Measurements from ENCODE around the gene FAM53A. TPM values are rescaled to one million over a fixed set of nuclear protein-coding genes. Genes with fewer than 3 reads are reported as not detected.

Gene FAM53A
- total and polyA plus RNA-seq, 2 of the 4 experiments (the other 2 are of a cell fraction), result 2.0 to 3.1 TPM

DNA sequence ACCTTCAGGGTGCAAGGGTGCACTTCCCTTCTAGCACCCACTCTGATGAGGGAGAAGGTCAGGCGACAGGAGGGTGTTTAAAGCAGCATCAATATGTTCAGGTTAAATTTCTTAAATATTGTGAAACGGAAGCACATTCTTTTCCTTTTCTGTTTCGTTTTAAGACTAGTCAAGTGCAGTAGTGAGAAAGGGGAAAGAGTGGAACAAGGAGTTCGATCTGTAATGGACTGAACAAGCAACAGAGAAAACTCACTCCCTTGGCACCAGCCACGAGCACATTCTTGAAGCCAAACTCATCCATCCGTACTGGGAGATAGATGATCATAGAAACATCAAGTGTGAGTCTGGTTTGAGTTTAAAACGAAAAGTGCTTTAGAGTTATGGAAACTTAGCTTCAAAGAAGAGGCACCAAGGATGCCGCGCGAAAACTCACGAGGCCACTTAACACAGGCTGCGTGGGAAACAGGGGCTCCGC is 815 bp downstream of the FAM53A start:
- Histone ChIP-seq H3K4me2 (ENCODE audit: low read depth, low read length) (peak overlapping the region; percentile 85), H3K36me3 (ENCODE audit: control insufficient read depth, insufficient read depth, low read length) (no peaks in the 10 kb centered on the region), H2BK120ac (ENCODE audit: low read depth, low read length) (no peak overlapping the region), H3K79me1 (ENCODE audit: low read depth in 1 of 2, low read length in 2 of 2) (peaks cover 0 to 7% of the 10 kb centered on the region in 2 experiments; a peak in 2 of 4 replicates), H2AK5ac (ENCODE audit: low read depth, low read length) (no peak overlapping the region), H2BK15ac (ENCODE audit: low read depth, low read length) (no peak overlapping the region), H4K20me1 (ENCODE audit: insufficient read depth, low read length) (peaks cover 5% of the 10 kb centered on the region), H2BK20ac (ENCODE audit: low read depth, low read length) (peak overlapping the region; percentile 29; the same call in 1 of the 2 replicates), H3K9ac (ENCODE audit: low read depth, low read length) (peak overlapping the region; percentile 54), H4K8ac (ENCODE audit: low read depth in 2 of 2, low read length in 2 of 2) (peak overlapping the region in 1 of 2 experiments; percentile 4; a peak in 1 of 4 replicates), H3K27ac (ENCODE audit: insufficient read depth, low read length) (peak overlapping the region; percentile 56), H3K56ac (ENCODE audit: extremely low read depth, insufficient read depth, low read length) (0 out of 2 replicates have a peak overlapping the region, but pooled peaks have one; percentile 36), H3K4me1 (ENCODE audit: control insufficient read depth, insufficient read depth, low read length) (peaks cover 6% of the 10 kb centered on the region; the same call in 1 of the 2 replicates), H2BK5ac (ENCODE audit: low read depth, low read length, poor library complexity, severe bottlenecking) (peak overlapping the region; percentile 16), H3K23ac (ENCODE audit: low read depth, low read length) (peak overlapping the region; percentile 55; the same call in 1 of the 2 replicates), H3K14ac (replicated peaks; ENCODE audit: low read depth, low read length) (peak overlapping the region; percentile 49), H3K4me3 (ENCODE audit: insufficient read depth, low read depth, low read length) (peak overlapping the region; percentile 83), H4K5ac (ENCODE audit: low read depth, low read length) (no peak overlapping the region), H3K27me3 (ENCODE audit: control insufficient read depth, insufficient read depth, low read length) (no peaks in the 10 kb centered on the region), H2AK9ac (replicated peaks; ENCODE audit: low read depth, low read length, poor library complexity) (no peak overlapping the region), H4K91ac (ENCODE audit: insufficient read depth, low read depth, low read length) (no peak overlapping the region), H3K9me3 (ENCODE audit: control insufficient read depth, insufficient read depth, low read length) (no peaks in the 10 kb centered on the region), H2AFZ (replicated peaks; ENCODE audit: low read length, poor library complexity) (peak overlapping the region; percentile 95), H3K18ac (ENCODE audit: low read depth, low read length) (no peak overlapping the region), H3K9me1 (ENCODE audit: insufficient read depth, low read length) (peaks cover 4% of the 10 kb centered on the region; the same call in 1 of the 2 replicates), H3K4ac (ENCODE audit: low read depth, low read length) (peak overlapping the region; percentile 62)
- no TSS peak for BruUV-seq (replicated peaks)
- 0% methylated on average over 3 of the region's 13 CpGs; no CpG with 5 or more reads in 1 of the 2 experiments for WGBS, 2 experiments (ENCODE audit: extremely low coverage in 2 of 2, insufficient read length in 1 of 2)
- ChIA-PET CTCF (no interaction called here), POLR2A (ENCODE audit: unreplicated experiment) (no interaction called here)
- peak; percentile 88 for DNase-seq
- dilution Hi-C loops (cut with HindIII; ENCODE audit: low sequenced_read_pairs, unreplicated experiment), result no loop called here
- intact Hi-C loops (cut with micrococcal nuclease), result no loop called here
- ATAC-seq (ENCODE audit: low read depth), result peak; percentile 38
- in situ Hi-C loops (cut with MboI; ENCODE audit: low sequenced_read_pairs), result no loop called here
- TF ChIP-seq MXI1 (IDR thresholded peaks at IDR 0.05; ENCODE audit: borderline replicate concordance, low read depth, low read length), result no peak
- TF ChIP-seq, protein P1, sequence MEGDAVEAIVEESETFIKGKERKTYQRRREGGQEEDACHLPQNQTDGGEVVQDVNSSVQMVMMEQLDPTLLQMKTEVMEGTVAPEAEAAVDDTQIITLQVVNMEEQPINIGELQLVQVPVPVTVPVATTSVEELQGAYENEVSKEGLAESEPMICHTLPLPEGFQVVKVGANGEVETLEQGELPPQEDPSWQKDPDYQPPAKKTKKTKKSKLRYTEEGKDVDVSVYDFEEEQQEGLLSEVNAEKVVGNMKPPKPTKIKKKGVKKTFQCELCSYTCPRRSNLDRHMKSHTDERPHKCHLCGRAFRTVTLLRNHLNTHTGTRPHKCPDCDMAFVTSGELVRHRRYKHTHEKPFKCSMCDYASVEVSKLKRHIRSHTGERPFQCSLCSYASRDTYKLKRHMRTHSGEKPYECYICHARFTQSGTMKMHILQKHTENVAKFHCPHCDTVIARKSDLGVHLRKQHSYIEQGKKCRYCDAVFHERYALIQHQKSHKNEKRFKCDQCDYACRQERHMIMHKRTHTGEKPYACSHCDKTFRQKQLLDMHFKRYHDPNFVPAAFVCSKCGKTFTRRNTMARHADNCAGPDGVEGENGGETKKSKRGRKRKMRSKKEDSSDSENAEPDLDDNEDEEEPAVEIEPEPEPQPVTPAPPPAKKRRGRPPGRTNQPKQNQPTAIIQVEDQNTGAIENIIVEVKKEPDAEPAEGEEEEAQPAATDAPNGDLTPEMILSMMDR (conservative IDR thresholded peaks at IDR 0.05; ENCODE audit: low read depth, low read length), result no peak
- no peak for TF ChIP-seq NFE2L2 (IDR thresholded peaks at IDR 0.05; ENCODE audit: low read depth, low read length)
- TF ChIP-seq RFX5 (IDR thresholded peaks at IDR 0.05; ENCODE audit: low read depth, low read length), result no peak
- no peak; the same call in 1 of the 2 replicates for TF ChIP-seq SMC3 (IDR thresholded peaks at IDR 0.05; ENCODE audit: low read depth, low read length)
- TF ChIP-seq BHLHE40 (IDR thresholded peaks at IDR 0.05; ENCODE audit: low read depth, low read length), result 0 out of 2 replicates have a peak, but pooled peaks have one; percentile 2
- no peak for TF ChIP-seq CHD1 (IDR thresholded peaks at IDR 0.05; ENCODE audit: low read depth, low read length)
- TF ChIP-seq, protein P2, sequence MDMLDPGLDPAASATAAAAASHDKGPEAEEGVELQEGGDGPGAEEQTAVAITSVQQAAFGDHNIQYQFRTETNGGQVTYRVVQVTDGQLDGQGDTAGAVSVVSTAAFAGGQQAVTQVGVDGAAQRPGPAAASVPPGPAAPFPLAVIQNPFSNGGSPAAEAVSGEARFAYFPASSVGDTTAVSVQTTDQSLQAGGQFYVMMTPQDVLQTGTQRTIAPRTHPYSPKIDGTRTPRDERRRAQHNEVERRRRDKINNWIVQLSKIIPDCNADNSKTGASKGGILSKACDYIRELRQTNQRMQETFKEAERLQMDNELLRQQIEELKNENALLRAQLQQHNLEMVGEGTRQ (IDR thresholded peaks at IDR 0.05; ENCODE audit: low read depth, low read length), result no peak
- no peak for TF ChIP-seq POLR2A (IDR thresholded peaks at IDR 0.05; ENCODE audit: low read depth, low read length)
- no peak for TF ChIP-seq MAZ (IDR thresholded peaks at IDR 0.05; ENCODE audit: borderline replicate concordance, low read depth, low read length)
- TF ChIP-seq, protein P3, sequence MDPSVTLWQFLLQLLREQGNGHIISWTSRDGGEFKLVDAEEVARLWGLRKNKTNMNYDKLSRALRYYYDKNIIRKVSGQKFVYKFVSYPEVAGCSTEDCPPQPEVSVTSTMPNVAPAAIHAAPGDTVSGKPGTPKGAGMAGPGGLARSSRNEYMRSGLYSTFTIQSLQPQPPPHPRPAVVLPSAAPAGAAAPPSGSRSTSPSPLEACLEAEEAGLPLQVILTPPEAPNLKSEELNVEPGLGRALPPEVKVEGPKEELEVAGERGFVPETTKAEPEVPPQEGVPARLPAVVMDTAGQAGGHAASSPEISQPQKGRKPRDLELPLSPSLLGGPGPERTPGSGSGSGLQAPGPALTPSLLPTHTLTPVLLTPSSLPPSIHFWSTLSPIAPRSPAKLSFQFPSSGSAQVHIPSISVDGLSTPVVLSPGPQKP (IDR thresholded peaks at IDR 0.05; ENCODE audit: borderline replicate concordance, low read depth, low read length), result no peak
- TF ChIP-seq CEBPB (IDR thresholded peaks at IDR 0.05; ENCODE audit: low read depth, low read length), result no peak
- no peak for TF ChIP-seq MAFK (IDR thresholded peaks at IDR 0.05; ENCODE audit: low read depth, low read length)
- TF ChIP-seq RCOR1 (IDR thresholded peaks at IDR 0.05; ENCODE audit: insufficient replicate concordance, low read length), result no peak
- no peak for TF ChIP-seq RAD21 (IDR thresholded peaks at IDR 0.05; ENCODE audit: low read length)
- 0 out of 2 replicates have a peak, but pooled peaks have one; percentile 13 for TF ChIP-seq FOS (IDR thresholded peaks at IDR 0.05; ENCODE audit: low read depth, low read length)
